ENCODE results near the gene ADH1A.
"Not testable (repeated sequence)": the region's sequence is repeated elsewhere in the genome, so short reads cannot be mapped to it uniquely, and the experiment has no call there.

ADH1A gene

DNA sequence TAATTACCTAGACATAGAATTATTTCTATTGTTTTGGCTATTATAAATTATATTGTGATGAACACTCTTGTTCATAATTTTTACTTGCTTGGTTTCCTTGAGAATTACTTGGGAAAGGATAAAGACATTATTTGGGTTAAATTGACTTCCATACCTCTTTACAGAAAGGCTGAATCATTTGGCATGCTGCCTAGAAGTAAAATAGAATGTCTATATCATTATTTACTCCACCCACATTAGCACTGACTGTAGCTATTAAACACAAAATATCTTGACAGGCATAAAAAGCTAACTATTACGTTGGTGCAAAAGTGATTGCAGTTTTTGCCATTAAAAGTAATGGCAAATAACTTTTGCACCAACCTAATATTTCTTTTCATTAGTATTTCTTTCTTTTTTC is 42.1 kb downstream of the ADH1A start:
- in situ Hi-C loops (cut with HindIII; ENCODE audit: low pct_ligation_motif_present, low sequenced_read_pairs) = no loop called here
- no peak overlapping the region for H3K27ac ChIP-seq
- no peak overlapping the region for H3K4me3 ChIP-seq (ENCODE audit: low read depth, low read length)
- TF ChIP-seq, protein P1, sequence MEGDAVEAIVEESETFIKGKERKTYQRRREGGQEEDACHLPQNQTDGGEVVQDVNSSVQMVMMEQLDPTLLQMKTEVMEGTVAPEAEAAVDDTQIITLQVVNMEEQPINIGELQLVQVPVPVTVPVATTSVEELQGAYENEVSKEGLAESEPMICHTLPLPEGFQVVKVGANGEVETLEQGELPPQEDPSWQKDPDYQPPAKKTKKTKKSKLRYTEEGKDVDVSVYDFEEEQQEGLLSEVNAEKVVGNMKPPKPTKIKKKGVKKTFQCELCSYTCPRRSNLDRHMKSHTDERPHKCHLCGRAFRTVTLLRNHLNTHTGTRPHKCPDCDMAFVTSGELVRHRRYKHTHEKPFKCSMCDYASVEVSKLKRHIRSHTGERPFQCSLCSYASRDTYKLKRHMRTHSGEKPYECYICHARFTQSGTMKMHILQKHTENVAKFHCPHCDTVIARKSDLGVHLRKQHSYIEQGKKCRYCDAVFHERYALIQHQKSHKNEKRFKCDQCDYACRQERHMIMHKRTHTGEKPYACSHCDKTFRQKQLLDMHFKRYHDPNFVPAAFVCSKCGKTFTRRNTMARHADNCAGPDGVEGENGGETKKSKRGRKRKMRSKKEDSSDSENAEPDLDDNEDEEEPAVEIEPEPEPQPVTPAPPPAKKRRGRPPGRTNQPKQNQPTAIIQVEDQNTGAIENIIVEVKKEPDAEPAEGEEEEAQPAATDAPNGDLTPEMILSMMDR (IDR thresholded peaks at IDR 0.05; ENCODE audit: low read depth, low read length, missing control alignments) = no peak
- H3K27me3 ChIP-seq (replicated peaks) = no peaks in the 10 kb centered on the region
- no peak for DNase-seq
- no peaks in the 10 kb centered on the region for H3K36me3 ChIP-seq (replicated peaks)

DNA sequence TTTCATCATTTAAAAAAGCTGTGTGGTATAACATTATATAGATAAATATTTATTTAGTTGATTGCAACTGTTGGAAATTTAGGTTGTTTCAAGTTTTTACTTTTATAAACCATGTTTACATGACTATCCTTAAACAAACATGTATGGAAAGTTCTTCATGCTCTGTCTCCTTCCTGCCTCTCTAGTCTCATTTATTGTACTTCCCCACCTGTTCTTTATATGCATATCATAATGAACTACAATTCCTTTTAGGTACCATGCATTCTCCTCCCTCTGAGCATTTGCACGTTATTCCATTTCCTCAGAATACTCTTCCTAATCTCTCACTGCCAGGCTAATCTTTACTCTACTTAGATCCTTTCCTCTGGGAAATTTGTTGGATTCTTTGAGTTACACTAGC is 54.8 kb downstream of the ADH1A start:
- in situ Hi-C loops (cut with HindIII; ENCODE audit: low pct_ligation_motif_present, low sequenced_read_pairs) = no loop called here
- DNase-seq = no peak
- H3K36me3 ChIP-seq (replicated peaks) = no peaks in the 10 kb centered on the region
- TF ChIP-seq, protein P1 (IDR thresholded peaks at IDR 0.05; ENCODE audit: low read depth, low read length, missing control alignments) = no peak
- no peak overlapping the region for H3K4me3 ChIP-seq (ENCODE audit: low read depth, low read length)
- H3K27ac ChIP-seq = no peak overlapping the region
- no peaks in the 10 kb centered on the region for H3K27me3 ChIP-seq (replicated peaks)

DNA sequence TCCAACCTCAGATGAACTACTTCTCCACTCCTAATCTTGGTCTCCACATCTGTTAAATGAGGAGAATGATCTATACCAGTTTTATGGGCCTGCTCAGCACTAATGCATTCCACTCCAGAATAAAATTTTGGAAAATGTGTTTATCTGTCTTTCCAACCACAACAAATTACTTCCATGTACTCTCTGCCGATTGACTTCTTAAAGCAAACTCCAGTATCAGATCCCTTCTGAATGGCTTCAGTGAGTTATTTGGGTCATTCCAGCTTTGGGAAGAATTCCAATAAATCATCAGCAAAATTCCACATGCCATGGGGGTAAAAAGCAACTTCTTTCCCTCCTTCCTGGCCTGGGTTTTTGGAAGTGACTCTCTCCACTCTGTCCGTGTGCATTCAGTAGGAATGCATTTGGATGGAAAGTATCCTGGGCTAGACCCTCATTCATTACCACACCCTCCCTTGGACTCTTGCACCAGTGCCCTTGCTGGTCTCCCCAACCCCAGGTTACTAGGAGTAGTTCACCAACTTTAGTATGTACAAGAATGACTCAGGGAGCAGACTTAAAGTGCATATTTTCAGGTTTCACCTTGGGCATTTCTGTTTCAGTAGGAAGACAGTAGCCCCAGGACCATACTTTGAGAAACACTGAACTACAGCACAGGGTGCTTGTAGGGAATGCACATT is 56.3 kb downstream of the ADH1A start:
- DNase-seq = no peak
- in situ Hi-C loops (cut with HindIII; ENCODE audit: low pct_ligation_motif_present, low sequenced_read_pairs) = no loop called here
- Histone ChIP-seq H3K4me3 (ENCODE audit: low read depth, low read length) (no peak overlapping the region), H3K36me3 (replicated peaks) (no peaks in the 10 kb centered on the region), H3K27me3 (replicated peaks) (no peaks in the 10 kb centered on the region), H3K27ac (no peak overlapping the region)
- TF ChIP-seq, protein P1 (IDR thresholded peaks at IDR 0.05; ENCODE audit: low read depth, low read length, missing control alignments) = no peak

DNA sequence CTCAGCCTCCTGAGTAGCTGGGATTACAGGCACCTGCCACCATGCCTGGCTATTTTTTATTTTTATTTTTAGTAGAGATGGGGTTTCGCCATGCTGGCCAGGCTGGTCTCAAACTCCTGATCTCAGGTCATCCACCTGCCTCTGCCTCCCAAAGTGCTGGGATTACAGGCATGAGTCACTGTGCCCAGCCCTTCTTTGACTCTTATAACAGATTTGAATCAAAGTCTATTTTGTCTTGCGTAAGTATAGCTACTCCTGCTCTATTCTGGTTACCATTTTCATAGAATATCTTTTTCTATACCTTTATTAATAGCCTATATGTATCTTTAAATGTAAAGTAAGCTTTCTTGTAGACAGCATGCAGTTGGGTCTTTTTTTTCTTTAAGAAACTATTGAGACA is 57.4 kb downstream of the ADH1A start:
- DNase-seq; H3K36me3 ChIP-seq (replicated peaks); H3K4me3 ChIP-seq (ENCODE audit: low read depth, low read length); in situ Hi-C loops (cut with HindIII; ENCODE audit: low pct_ligation_motif_present, low sequenced_read_pairs); H3K27me3 ChIP-seq (replicated peaks); H3K27ac ChIP-seq: not testable (repeated sequence)

DNA sequence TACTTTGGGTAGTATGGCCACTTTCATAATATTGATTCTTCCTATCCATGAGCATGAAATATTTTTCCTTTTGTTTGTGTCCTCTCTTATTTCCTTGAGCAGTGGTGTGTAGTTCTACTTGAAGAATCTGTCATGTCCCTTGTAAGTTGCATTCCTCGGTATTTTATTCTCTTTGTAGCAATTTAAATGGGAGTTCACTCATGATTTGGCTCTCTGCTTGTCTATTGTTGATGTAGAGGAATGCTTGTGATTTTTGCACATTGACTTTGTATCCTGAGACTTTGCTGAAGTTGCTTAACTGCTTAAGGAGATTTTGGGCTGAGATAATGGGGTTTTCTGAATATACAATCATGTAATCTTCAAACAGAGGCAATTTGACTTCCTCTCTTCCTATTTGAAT is 62.1 kb downstream of the ADH1A start:
- H3K36me3 ChIP-seq (replicated peaks); DNase-seq; H3K4me3 ChIP-seq (ENCODE audit: low read depth, low read length); H3K27ac ChIP-seq; in situ Hi-C loops (cut with HindIII; ENCODE audit: low pct_ligation_motif_present, low sequenced_read_pairs); H3K27me3 ChIP-seq (replicated peaks): not testable (repeated sequence)

DNA sequence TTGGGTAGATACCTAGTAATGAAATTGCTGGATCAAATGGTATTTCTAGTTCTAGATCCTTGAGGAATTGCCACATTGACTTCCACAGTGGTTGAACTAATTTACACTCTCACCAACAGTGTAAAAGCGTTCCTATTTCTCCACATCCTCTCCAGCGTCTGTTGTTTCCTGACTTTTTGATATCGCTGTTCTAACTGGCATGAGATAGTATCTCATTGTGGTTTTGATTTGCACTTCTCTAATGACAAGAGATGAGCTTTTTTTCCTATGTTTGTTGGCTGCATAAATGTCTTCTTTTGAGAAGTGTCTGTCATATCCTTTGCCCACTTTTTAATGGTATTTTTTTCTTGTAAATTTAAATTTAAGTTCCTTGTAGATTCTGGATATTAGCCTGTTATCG is 63.1 kb downstream of the ADH1A start:
- H3K27me3 ChIP-seq (replicated peaks); H3K36me3 ChIP-seq (replicated peaks); DNase-seq; H3K27ac ChIP-seq; in situ Hi-C loops (cut with HindIII; ENCODE audit: low pct_ligation_motif_present, low sequenced_read_pairs); H3K4me3 ChIP-seq (ENCODE audit: low read depth, low read length): not testable (repeated sequence)

Measured in brain microvascular endothelial cell (primary cell).